ENCODE data around the gene CLCN2.

Gene CLCN2

DNA sequence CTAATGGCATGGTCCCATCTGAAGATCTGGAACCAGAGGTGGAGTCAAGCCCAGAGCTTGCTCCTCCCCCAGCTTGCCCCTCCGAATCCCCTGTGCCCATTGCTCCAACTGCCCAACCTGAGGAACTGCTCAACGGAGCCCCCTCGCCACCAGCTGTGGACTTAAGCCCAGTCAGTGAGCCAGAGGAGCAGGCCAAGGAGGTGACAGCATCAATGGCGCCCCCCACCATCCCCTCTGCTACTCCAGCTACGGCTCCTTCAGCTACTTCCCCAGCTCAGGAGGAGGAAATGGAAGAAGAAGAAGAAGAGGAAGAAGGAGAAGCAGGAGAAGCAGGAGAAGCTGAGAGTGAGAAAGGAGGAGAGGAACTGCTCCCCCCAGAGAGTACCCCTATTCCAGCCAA lies 39.7 kb downstream of the CLCN2 start:
- DNase-seq, result no peak

DNA sequence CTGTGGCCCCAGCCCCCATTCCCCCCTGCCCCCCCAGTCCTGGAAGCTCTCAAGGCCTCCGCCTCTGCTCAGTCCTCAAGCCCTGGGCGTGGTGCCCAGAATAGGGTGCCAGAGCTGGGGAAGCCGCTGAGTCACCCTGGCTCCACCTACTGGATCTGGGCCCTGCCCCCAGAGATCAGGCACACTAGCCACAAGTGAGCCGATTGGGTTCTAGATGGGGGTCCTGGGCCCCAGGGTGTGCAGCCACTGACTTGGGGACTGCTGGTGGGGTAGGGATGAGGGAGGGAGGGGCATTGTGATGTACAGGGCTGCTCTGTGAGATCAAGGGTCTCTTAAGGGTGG lies 41.3 kb downstream of the CLCN2 start:
- DNase-seq, result peak; percentile 37

DNA sequence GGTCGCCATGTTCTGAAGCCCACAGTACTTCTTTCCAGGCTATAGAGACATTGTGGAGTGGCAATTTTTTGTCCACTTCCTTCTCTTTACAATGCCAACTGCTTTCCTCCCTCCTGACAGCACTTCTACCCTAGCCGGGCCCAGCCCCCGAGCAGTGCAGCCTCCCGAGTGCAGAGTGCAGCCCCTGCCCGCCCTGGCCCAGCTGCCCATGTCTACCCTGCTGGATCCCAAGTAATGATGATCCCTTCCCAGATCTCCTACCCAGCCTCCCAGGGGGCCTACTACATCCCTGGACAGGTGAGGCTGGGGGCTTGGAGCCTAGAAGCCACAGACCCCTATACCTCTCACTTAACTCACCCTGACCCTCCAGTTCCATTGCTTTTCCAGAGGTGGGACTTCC lies 44.2 kb downstream of the CLCN2 start:
- DNase-seq, result no peak

DNA sequence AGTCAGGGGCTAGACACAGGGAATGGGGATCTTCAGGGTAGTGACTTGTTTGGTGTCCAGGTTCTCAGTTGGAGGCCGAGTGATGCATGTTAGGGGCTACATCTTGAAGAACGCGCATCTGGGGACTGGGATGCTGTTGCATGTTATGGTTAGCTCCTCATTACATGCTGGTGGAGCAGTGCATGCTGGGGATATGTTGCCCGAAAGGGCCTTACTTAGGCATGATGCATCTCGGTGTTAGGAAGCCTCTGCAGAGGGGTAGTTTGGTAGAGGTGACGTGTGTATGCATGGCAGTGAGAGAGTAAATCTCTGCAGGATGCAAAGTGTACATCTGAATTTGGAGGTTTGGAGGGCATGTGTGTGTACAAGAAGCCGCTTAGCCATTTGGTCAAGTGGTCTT lies 44.6 kb downstream of the CLCN2 start:
- no peak for DNase-seq

DNA sequence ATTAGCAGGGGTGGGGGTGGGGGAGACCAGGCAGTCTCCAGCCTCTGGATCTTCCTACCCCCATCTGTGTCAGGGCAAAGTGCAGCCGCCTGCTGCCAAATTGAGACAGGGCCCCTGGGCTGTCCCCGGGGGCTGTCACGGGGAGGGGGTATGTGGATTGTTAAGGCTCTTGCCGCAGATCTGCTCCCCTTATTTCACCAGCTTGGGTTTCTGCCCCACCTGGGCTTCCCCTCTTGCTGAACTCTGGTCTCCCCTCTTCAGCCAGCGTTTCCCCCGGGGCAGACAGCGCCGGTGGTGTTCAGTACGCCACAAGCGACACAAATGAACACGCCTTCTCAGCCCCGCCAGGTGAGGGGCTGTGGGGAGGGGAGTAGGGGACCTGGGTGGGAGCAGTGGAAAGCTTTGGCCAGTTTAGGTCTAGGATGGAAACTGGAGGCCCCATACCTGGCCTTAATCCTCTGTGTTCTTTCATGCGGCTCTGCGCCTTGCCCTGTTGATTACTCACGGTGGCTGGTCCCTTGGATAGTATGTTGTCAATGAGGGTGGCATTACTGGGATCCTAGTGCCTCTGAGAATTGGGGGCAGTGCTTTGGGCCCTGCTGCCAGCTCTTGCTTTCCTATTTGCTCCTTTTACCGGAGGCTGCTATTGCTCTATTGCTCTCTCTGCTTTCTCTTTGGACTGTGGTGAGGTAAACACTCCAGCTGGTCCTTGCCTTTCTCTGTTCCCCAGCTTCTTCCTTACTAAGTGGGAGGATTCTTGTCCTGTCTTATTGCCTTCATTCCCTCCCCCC lies 45.3 kb downstream of the CLCN2 start:
- DNase-seq, result peak; percentile 42

DNA sequence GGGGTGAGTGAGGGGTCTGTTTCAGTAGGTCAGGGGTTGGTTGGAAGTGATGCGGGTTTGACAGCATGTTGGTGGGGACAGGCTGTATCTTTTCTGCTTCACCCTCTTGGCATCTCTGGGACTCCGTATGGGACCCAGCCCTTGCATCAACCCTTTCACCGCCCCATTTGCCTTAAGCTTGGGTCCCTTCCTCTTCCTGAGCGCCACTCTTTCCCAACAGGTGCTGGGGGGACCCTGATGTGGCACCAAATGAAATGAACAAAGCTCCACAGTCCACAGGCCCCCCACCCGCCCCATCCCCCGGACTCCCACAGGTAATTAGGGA lies 45.9 kb downstream of the CLCN2 start:
- DNase-seq, result no peak

DNA sequence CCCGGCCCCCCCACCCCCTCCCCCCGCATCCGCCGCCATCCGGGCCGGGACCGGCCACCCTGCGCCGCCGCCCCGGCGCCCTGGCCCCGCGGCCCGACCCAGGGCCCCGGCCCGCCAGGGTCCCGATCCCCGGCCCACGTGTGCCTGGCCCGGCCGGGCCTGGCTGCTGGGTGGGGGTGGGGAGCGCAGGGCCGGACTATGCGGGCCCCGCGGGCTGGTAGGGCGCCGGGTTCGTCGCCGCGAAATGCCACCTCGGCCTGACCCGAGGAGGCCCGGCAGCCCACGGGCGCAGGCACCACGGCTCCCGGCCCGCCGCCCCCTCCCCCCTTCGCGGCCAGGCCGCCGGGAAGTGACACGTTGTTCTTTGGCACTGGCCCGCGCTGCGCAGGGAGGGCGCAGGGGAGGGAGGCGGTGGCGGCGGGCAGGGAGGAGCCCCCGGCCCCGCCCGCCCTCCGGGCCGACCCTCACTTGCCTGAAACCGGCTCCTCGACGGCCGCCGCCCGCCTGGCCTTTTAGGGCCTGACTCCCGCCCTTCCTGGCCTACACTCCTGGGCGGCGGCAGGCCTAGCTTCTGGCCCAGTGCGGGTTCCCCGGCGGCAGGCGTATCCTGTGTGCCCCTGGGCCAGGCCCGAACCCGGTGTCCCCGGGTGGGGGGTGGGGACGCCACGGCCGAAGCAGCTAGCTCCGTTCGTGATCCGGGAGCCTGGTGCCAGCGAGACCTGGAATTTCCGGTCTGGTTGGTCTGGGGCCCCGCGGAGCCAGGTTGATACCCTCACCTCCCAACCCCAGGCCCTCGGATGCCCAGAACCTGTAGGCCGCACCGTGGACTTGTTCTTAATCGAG lies 46.5 kb downstream of the CLCN2 start:
- peak; percentile 85 for DNase-seq

DNA sequence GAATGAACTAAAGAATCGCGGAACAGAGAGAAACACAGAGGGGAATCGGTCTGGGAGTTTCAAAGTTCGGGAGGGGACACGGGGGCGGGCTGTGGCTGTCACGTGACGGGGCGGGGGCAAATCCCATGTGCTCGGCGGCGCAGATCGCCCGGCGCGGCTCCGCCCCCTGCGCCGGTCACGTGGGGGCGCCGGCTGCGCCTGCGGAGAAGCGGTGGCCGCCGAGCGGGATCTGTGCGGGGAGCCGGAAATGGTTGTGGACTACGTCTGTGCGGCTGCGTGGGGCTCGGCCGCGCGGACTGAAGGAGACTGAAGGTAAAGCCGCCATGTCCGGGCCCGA lies 47.1 kb downstream of the CLCN2 start, which contains the start of gene EIF4G1:
Gene EIF4G1, plus strand, starts transcription at position 244 of the 337 bp plus-strand sequence. CDS start 1,191 bp downstream, outside the sequence.
- peak; percentile 94 for DNase-seq

DNA sequence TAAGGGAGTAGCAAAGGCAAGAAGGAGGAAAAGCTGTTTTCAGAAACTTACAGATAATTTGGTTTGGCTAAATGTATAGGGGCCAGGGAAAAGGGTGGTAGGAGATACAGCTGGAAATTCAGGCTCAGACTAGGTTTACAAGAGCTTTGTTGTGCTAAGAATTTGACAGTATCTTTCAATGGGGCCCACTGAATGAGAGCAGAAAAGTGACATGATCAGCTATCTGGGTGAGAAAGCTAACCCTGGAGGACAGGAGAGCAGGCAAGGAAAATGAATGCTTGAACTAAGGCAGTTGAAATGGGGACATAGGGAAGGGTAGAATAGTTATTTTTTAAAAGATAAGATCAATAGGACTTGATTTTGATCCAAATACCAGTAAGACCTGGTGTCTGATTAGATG lies 49.8 kb downstream of the CLCN2 start:
- no peak for DNase-seq

DNA sequence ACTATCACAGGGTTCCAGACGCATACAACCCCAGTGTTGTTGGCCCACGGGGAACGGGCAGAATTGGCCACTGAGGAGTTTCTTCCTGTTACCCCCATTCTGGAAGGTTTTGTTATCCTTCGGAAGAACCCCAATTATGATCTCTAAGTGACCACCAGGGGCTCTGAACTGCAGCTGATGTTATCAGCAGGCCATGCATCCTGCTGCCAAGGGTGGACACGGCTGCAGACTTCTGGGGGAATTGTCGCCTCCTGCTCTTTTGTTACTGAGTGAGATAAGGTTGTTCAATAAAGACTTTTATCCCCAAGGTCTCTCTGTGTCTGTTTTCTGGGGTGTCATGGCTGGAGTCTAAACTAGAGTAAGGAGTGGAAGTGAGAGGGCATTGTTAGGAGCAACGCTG lies 52.7 kb downstream of the CLCN2 start:
- DNase-seq, result no peak

DNA sequence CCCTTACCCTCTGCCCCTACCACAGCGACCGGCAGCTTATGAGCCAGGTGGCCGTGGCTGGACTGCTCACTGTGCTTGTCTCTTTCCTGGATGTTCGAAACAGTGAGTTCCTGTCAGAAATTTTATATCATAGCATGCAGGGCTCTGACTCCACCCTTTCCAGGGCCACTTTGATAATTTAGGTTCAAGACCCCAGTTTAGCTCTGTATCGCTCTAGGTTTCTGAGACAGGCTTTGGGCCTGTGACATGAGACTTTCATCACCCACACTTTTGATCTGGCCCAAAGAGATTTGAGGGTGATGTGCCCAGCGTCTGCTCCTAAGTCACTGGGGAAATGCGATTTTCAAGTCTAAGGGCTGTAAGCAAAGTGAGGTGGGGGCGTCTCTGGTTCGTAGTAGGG lies 53.5 kb downstream of the CLCN2 start:
- DNase-seq, result no peak

DNA sequence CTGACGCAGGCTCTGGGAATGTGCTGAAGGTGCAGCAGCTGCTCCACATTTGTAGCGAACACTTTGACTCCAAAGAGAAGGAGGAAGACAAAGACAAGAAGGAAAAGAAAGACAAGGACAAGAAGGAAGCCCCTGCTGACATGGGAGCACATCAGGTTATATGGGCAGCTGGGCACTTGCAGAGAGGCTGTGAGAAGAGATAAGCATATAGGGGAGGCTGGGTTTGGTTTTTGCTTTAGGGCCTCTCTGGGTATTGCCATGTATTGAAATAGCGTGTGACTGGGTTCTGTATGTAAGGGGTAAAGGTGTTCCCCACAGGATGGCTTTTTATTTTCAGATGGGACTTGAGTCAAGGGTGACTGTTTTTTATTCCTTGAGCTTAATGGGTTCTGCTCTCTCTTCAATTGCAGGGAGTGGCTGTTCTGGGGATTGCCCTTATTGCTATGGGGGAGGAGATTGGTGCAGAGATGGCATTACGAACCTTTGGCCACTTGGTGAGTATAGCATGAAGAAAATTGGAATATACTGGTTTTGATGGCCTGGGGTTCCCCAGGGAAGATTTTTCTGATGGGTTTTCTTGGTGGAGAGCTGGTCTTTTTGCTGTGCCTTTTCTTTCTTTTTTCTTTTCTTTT lies 54.9 kb downstream of the CLCN2 start:
- DNase-seq, result no peak

DNA sequence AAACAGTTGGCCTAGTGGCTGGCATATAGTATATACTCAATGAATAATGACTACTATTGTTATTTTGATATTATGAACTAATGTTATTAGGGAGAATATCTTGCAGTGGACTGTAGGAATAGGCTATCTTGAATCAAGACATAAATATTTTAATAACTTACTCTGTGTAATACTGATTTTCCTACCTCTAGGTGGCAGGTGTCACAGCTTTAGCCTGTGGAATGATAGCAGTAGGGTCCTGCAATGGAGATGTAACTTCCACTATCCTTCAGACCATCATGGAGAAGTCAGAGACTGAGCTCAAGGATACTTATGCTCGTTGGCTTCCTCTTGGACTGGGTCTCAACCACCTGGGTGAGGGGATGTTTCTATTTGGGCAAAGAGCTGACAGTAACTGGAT lies 55.8 kb downstream of the CLCN2 start:
- peak; percentile 20 for DNase-seq

DNA sequence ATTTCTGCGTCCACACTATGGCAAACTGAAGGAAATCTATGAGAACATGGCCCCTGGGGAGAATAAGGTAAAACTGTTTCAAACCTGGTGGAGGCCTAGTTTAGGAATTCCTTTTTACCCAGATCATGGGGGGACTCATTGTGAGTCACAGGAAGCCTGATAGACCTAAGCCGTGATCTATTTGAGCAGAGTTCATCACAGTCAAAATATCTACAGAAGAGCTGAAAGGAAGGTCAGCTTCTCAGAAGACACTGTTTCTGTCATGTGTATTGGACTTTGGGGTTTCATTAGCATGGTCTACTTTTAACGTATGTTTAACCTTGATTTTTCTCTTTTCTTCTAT lies 61.1 kb downstream of the CLCN2 start:
- DNase-seq, result no peak

DNA sequence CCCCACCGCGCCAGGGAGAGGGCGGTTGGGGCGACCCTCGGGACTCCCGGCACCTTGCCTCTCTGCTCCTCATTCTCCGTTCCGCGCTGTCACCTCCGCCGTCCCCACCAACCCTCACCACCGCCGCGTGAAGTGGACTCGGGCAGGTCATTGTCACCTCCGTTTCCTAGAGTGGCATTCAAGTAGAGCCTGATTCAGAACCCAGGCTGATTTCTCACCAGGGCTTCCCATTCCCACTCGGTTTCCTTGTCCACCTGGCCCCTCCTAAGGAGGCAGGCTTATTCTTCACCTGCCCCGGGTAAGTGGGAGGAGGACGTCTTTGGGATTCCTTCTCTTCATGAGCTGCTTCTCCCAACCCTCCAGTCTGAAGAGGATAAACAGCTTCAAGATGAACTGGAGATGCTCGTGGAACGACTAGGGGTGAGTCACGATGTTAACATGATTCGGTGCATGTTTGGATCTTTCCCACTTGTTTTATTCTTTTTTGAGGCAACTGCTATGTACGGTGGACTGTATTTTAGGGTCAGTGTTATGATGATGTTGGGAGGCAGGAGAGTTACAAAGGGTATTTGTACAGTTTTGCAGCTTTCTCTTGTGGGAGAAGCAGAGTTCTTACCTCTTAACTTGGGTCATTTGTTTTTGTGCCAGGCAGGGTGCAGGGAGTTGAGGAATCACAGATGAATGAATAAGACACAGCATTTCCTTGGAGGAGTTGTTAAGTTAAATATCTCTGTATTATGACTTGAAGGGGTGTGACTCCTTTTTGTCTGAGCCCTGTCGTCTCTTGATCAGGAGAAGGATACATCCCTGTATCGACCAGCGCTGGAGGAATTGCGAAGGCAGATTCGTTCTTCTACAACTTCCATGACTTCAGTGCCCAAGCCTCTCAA lies 61.7 kb downstream of the CLCN2 start:
- DNase-seq, result no peak

DNA sequence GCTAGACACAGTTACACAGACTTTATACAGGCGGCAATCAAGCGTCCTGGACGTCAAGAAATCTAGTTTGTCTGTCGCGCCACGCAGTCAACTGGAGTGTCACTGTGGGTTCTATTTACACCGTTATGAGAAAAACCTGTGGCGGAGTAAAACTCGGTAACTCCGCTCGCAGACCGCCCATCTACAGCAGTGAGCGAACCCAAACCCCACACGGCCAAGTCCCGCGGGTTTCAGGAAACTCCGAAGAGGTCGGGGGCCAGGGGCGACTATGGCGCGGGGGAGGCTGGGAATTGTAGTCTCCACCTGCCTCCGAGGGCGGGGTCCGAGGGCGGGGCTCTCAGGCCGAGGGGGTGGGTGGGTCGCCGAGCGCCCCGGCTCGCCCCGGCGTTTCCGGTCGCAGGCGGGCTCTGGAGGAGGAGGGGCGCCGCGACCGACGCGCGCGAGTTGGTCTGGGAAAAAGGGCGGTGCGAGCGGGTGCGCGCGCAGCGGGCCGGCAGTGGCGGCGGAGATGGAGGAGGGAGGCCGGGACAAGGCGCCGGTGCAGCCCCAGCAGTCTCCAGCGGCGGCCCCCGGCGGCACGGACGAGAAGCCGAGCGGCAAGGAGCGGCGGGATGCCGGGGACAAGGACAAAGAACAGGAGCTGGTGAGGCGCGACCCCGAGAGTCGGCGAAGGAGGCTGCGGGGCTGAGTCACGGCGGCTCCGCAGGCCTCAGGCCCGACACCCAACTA lies 62.5 kb downstream of the CLCN2 start, which contains the start of gene PSMD2:
Gene PSMD2, plus strand, starts transcription at position 483 of the 729 bp plus-strand sequence. Its CDS starts 26 bp downstream, at position 509.
- DNase-seq, result peak; percentile 98

DNA sequence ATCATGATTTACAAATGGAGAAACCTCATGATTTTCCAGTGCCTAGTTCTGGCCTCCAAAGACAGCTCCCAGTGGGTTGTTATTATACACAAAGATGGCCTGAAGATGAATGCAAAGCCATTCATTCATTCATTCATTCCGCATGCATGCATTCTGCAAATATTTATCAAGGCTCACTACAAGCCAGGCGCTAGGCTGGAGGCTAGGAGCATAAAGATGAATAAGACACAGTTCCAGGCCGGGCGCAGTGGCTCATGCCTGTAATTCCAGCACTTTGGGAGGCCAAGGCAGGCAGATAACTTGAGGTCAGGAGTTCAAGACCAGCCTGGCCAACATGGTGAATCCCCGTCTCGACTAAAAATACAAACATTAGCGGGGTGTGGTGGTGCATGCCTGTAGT lies 64.8 kb downstream of the CLCN2 start:
- no peak for DNase-seq

All from CD4-positive, alpha-beta T cell treated with Interleukin-21 for 1 hour (primary cell).